ENCODE data around the gene DNAI2. TPM values are rescaled to one million over a fixed set of nuclear protein-coding genes. Genes with fewer than 3 reads are reported as not detected.

The DNAI2 gene
- total RNA-seq, 1 donor from 2014 or later, result not detected

DNA sequence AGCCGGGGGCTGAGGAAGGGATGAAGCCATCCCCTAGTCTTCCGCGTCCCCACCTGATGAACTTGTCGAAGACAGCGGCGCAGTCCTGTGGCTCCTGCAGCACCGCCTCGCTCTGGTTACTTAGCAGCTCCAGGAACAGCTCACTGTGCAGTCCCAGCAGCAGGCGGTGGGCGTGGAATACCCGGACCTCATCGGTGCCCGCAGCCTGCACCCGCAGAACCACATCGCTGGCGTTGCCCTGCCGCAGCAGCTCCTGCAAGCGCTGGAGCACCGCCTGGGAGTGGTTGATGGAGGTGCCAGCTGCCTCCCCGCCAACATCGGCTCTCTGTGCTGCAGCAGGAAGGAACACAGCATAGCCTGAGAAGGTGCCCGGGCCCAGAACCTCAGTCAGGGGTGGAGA lies 85.9 kb downstream of the DNAI2 start:
- no peaks in the 10 kb centered on the region for H3K9me3 Mint-ChIP-seq
- no peak overlapping the region for H3K4me3 Mint-ChIP-seq
- ATAC-seq (ENCODE audit: low read depth) (no peak), DNase-seq (no peak)
- no peaks in the 10 kb centered on the region for H3K36me3 Mint-ChIP-seq (ENCODE audit: low read depth)
- H3K27ac Mint-ChIP-seq, result no peak overlapping the region
- peaks cover 41% of the 10 kb centered on the region for H3K27me3 Mint-ChIP-seq
- TF ChIP-seq CTCF (IDR thresholded peaks at IDR 0.05), result no peak
- ChIA-PET POLR2A (no interaction called here), CTCF (interaction anchor here (1.2 kb wide), 1 partner anchor 8 kb away, joined by 3 read pairs; no protein-coding TSS in a partner anchor)
- peaks cover 2% of the 10 kb centered on the region for H3K4me1 Mint-ChIP-seq
- intact Hi-C loops (cut with micrococcal nuclease), result loop anchor here (2.0 kb wide), 1 partner anchor 149 kb away; no protein-coding TSS in a partner anchor

DNA sequence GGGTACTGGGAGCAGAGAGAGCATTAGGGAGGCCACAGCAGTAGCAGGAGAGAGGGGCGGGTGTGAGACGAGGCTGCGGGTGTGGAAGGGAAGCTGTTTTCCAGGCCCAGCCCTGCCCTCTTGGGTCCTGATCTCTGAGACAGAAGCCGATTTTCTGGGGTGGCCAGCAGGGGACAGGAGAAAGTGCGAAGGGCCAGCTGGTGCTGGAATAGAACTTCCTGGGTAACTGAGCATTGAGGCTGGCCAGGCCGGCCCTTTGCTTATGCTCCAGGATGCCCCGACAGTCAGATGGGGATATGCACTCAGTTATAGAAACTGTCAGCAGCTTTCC lies 86.8 kb downstream of the DNAI2 start:
- CTCF ChIA-PET, result interaction anchor here (0.9 to 1.1 kb wide), 2 partner anchors 96 to 150 kb away, joined by 3 read pairs; no protein-coding TSS in a partner anchor

DNA sequence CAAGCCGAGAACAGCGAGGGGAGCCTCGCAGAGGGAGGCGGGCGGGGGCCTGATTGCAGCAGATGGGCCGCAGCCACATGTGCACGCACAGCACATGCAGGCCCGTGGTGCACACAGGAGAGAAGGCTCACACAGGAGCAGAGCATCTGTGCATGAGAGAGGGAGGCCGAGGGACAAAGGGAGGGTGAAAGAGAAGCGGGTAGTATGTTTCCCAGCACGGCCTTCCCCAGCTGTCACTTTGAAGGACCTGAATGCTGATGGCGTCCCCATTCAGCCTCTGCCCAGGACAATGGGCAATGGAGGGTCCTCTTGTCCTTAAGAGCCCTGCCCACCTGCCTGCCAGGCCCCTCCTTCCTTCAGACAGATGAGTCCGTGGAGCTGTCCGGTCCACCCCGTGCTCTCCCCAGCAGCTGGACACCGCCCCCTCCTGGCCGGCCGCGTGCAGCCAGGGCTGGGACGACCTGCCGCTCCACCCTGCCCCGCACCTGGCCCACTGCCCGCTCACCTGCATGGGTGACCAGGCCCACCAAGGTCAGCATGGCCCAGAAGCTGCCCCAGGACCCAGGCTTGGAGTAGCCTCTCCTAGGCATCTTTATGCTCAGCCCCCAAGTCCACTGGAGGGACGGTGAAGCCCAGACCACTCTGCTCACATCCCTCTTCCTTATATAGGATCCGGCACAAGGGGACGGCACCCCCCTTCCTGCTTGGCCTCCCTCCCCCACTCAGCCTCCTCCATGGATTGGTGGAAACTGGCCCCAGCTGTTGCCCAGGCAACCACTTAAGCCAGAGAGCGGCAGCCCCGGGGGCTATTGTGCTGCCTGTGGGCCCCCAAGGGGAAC lies 87.4 kb downstream of the DNAI2 start, which contains the start of gene BTBD17:
TSS of gene BTBD17 (minus strand) at position 639 of the 839 bp plus-strand sequence. CDS start at position 590, 49 bp downstream.
- intact Hi-C loops (cut with micrococcal nuclease), result loop anchor here (2.0 kb wide), 1 partner anchor 151 kb away; no protein-coding TSS in a partner anchor
- peaks cover 30% of the 10 kb centered on the region for H3K27me3 Mint-ChIP-seq
- POLR2A ChIA-PET, result no interaction called here
- DNase-seq (no peak), ATAC-seq (ENCODE audit: low read depth) (peak; percentile 34)
- TF ChIP-seq CTCF (IDR thresholded peaks at IDR 0.05), result no peak
- no peaks in the 10 kb centered on the region for H3K9me3 Mint-ChIP-seq
- H3K4me1 Mint-ChIP-seq, result peaks cover 2% of the 10 kb centered on the region
- H3K4me3 Mint-ChIP-seq, result no peak within 1 kb of the TSS
- H3K36me3 Mint-ChIP-seq (ENCODE audit: low read depth), result no peaks in the 10 kb centered on the region
- CTCF ChIA-PET, result interaction anchor here (0.9 to 1.5 kb wide), 3 partner anchors 96 to 151 kb away, joined by 3 to 4 read pairs (median 3); no protein-coding TSS in a partner anchor
- no peak within 1 kb of the TSS for H3K27ac Mint-ChIP-seq

More for the DNA sequence above, 86.8 kb downstream of the DNAI2 start:
- no peaks in the 10 kb centered on the region for H3K36me3 Mint-ChIP-seq (ENCODE audit: low read depth)
- H3K4me1 Mint-ChIP-seq, result peaks cover 2% of the 10 kb centered on the region
- H3K27ac Mint-ChIP-seq, result no peak overlapping the region
- no peak overlapping the region for H3K4me3 Mint-ChIP-seq
- POLR2A ChIA-PET, result no interaction called here
- no peaks in the 10 kb centered on the region for H3K9me3 Mint-ChIP-seq
- intact Hi-C loops (cut with micrococcal nuclease), result loop anchor here (2.0 kb wide), 1 partner anchor 150 kb away; no protein-coding TSS in a partner anchor
- peaks cover 34% of the 10 kb centered on the region for H3K27me3 Mint-ChIP-seq
- no peak for ATAC-seq (ENCODE audit: low read depth)
- no peak for DNase-seq
- no peak for TF ChIP-seq CTCF (IDR thresholded peaks at IDR 0.05)

GRCh38 chr17:74362069-74362405 lies 88.0 kb downstream of the DNAI2 start:
- H3K27me3 Mint-ChIP-seq, result peaks cover 31% of the 10 kb centered on the region
- peaks cover 2% of the 10 kb centered on the region for H3K4me1 Mint-ChIP-seq
- TF ChIP-seq CTCF (IDR thresholded peaks at IDR 0.05), result no peak
- no peaks in the 10 kb centered on the region for H3K9me3 Mint-ChIP-seq
- no peak overlapping the region for H3K4me3 Mint-ChIP-seq
- ATAC-seq (ENCODE audit: low read depth) (no peak), DNase-seq (no peak)
- H3K27ac Mint-ChIP-seq, result no peak overlapping the region
- H3K36me3 Mint-ChIP-seq (ENCODE audit: low read depth), result no peaks in the 10 kb centered on the region
- CTCF ChIA-PET, result interaction anchor here (1.5 kb wide), 1 partner anchor 95 kb away, joined by 4 read pairs; no protein-coding TSS in a partner anchor
- intact Hi-C loops (cut with micrococcal nuclease), result no loop called here
- POLR2A ChIA-PET, result no interaction called here

- TF ChIP-seq CTCF (IDR thresholded peaks at IDR 0.05), result no peak
- H3K27ac Mint-ChIP-seq, result no peak overlapping the region
- ChIA-PET POLR2A (no interaction called here), CTCF (interaction anchor here (0.7 to 1.6 kb wide), 4 partner anchors 75 to 150 kb away, joined by 3 to 4 read pairs (median 4); no protein-coding TSS in a partner anchor)
- H3K9me3 Mint-ChIP-seq, result no peaks in the 10 kb centered on the region
- H3K27me3 Mint-ChIP-seq, result peaks cover 32% of the 10 kb centered on the region
- DNase-seq, result no peak
- H3K4me3 Mint-ChIP-seq, result no peak overlapping the region
- peaks cover under 1% of the 10 kb centered on the region for H3K4me1 Mint-ChIP-seq
- no peaks in the 10 kb centered on the region for H3K36me3 Mint-ChIP-seq (ENCODE audit: low read depth)
- intact Hi-C loops (cut with micrococcal nuclease), result no loop called here
- ATAC-seq (ENCODE audit: low read depth), result no peak
These were observed 88.9 kb downstream of the DNAI2 start for GRCh38 chr17:74362810-74363498.
